GM12878 (cell line): ENCODE results near the gene GRIA4. TPM values are rescaled to one million over a fixed set of nuclear protein-coding genes. Genes with fewer than 3 reads are reported as not detected.

ENCODE experiments used
- ATAC-seq: fragments of 200-7000 bp; cut with Tn5 transposase; 3 replicates; pipeline ENCODE4 v1.9.1; 2020; ENCODE audit warnings: mild to moderate bottlenecking, moderate library complexity
- BruUV-seq: library from RNA; stranded (reverse); fragments of 400-500 nt; replicated peaks from 2 replicates; lab custom pipeline; 2021; lab: Mats Ljungman, UMichigan
- CTCF ChIA-PET: fragments of 300-600 bp; sonication (Branson Sonifier 250); formaldehyde crosslinking; extraction: SDS; loops from one replicate; lab custom pipeline; 2021; ENCODE audit warnings: inconsistent platforms; lab: Yijun Ruan, JAX
- POLR2A ChIA-PET: fragments of 350-600 bp; formaldehyde crosslinking; extraction: SDS; loops from one replicate; lab custom pipeline; 2021; ENCODE audit warnings: inconsistent platforms; lab: Charles Lee
- RAD21 ChIA-PET: fragments of 300-600 bp; sonication (Branson Sonifier 250); formaldehyde crosslinking; loops from one replicate; lab custom pipeline; 2023; ENCODE audit warnings: antibody characterized with exemption; ENCODE audit not compliant: unreplicated experiment; lab: Charles Lee
- SMC1A ChIA-PET: fragments of 300-600 bp; sonication (Branson Sonifier 250); formaldehyde crosslinking; loops from one replicate; lab custom pipeline; 2023; ENCODE audit not compliant: unreplicated experiment, uncharacterized antibody; lab: Charles Lee
- DNase-seq: peaks from one replicate; pipeline ENCODE4 v3.0.0-alpha.2; 2011; ENCODE audit warnings: low read depth, low spot score
- FAIRE-seq: peaks from 3 replicates; lab custom pipeline; 2011; peaks lifted over from hg19 to GRCh38; lab: Jason Lieb, UNC
- H2AFZ ChIP-seq: 2 replicates; pipeline ENCODE4 v1.6.0; 2011; ENCODE audit warnings: low read depth, low read length, control low read depth; ENCODE audit not compliant: control insufficient read depth
- H3K27ac ChIP-seq: 2 replicates; pipeline ENCODE4 v1.5.1; 2011; ENCODE audit warnings: control low read depth; ENCODE audit not compliant: control insufficient read depth, insufficient read depth
- H3K27me3 ChIP-seq, 2 experiments: replicated peaks in 1 of 2; 2 replicates each; pipeline versions ENCODE4 v1.6.0 to v1.6.1; 2011; ENCODE audit warnings: low read length in 1 of 2; ENCODE audit not compliant: control insufficient read depth in 2 of 2, insufficient read depth in 2 of 2
- H3K36me3 ChIP-seq, 2 experiments: 2 replicates each; pipeline ENCODE4 v1.5.1; 2011; ENCODE audit warnings: low read length in 1 of 2; ENCODE audit not compliant: control insufficient read depth in 2 of 2, insufficient read depth in 2 of 2
- H3K4me1 ChIP-seq: 2 replicates; pipeline ENCODE4 v1.6.1; 2011; ENCODE audit warnings: mild to moderate bottlenecking, low read length, moderate library complexity, mixed read lengths; ENCODE audit not compliant: control insufficient read depth, insufficient read depth
- H3K4me2 ChIP-seq: 2 replicates; pipeline ENCODE4 v1.6.0; 2011; ENCODE audit warnings: control low read depth; ENCODE audit not compliant: control insufficient read depth, insufficient read depth
- H3K4me3 ChIP-seq: fragments of 200-600 bp; sonication (generic); 2 replicates; pipeline ENCODE4 v1.5.1; 2016
- H3K79me2 ChIP-seq: 2 replicates; pipeline ENCODE4 v1.6.0; 2011; ENCODE audit warnings: low read length; ENCODE audit not compliant: control insufficient read depth, insufficient read depth
- H3K9ac ChIP-seq: 2 replicates; pipeline ENCODE4 v1.8.0; 2011; ENCODE audit warnings: low read length, control low read depth, mixed read lengths; ENCODE audit not compliant: control insufficient read depth, insufficient read depth
- H3K9me3 ChIP-seq: replicated peaks from 3 replicates; pipeline ENCODE4 v1.5.1; 2011; ENCODE audit warnings: mild to moderate bottlenecking, low read length; ENCODE audit not compliant: control insufficient read depth, insufficient read depth
- H4K20me1 ChIP-seq: 2 replicates; pipeline ENCODE4 v1.6.0; 2011; ENCODE audit not compliant: control insufficient read depth, insufficient read depth
- DPF2 ChIP-seq: fragments of 450-650 bp; IDR thresholded peaks from 2 replicates; pipeline ENCODE4 v1.6.1; 2017; ENCODE audit warnings: mild to moderate bottlenecking
- NBN ChIP-seq: fragments of 450-650 bp; IDR thresholded peaks from 2 replicates; pipeline ENCODE4 v1.6.1; 2016
- SP1 ChIP-seq: IDR thresholded peaks from one replicate; pipeline ENCODE4 v1.6.1; 2011; ENCODE audit warnings: low read depth, low read length
- TAF1 ChIP-seq: IDR thresholded peaks from 2 replicates; pipeline ENCODE4 v1.6.1; 2011; ENCODE audit warnings: mild to moderate bottlenecking, low read depth, low read length, borderline replicate concordance
- TCF3 ChIP-seq: IDR thresholded peaks from 2 replicates; pipeline ENCODE4 v1.6.1; 2012; ENCODE audit warnings: low read depth, mild to moderate bottlenecking, low read length, borderline replicate concordance; ENCODE audit not compliant: insufficient read depth
- ZZZ3 ChIP-seq: IDR thresholded peaks from 2 replicates; pipeline ENCODE4 v1.6.1; 2011; ENCODE audit warnings: low read depth; ENCODE audit not compliant: control insufficient read depth, insufficient read length
- WGBS: methylation state at CpG from one replicate; pipeline ENCODE4 v1.1.6; 2016; ENCODE audit warnings: low lambda C conversion rate; ENCODE audit not compliant: insufficient replicate concordance, insufficient coverage; ENCODE audit errors: missing lambda C conversion rate; 5-methylcytosine and 5-hydroxymethylcytosine counted together
- in situ Hi-C: fragments of 300-500 bp; cut with MboI; formaldehyde crosslinking; loops from 9 replicates; pipeline ENCODE4 v1.14.3; 2018; ENCODE audit warnings: mixed read lengths
- intact Hi-C: fragments of 100-400 bp; cut with micrococcal nuclease; formaldehyde crosslinking; loops from one replicate; pipeline ENCODE4 v1.14.2; 2022; ENCODE audit not compliant: unreplicated experiment
- polyA plus RNA-seq, 11 experiments: library from polyadenylated mRNA; depleted of rRNA in 4 of 11; unstranded in 6 of 11; stranded (reverse) in 5 of 11; fragments of >200 nt; fragmentation: Nextera tagmentation in 4 of 11; fragmentation: Illumina TruSeq in 1 of 11; extraction: Ambion mirVana in 4 of 11; extraction: Trizol in 1 of 11; gene quantifications; 1 replicate in 1 of 11; 2 replicates in 10 of 11; pipeline versions ENCODE4 v1.2.1 to v1.2.3, GENCODE V29; 2011 to 2016; ENCODE audit warnings: inconsistent platforms in 2 of 11, missing spikeins in 2 of 11, low read depth in 1 of 11
- total RNA-seq, 4 experiments: library from RNA; depleted of rRNA in 3 of 4; stranded (reverse); fragments of >200 nt in 3 of 4; fragmentation: Illumina TruSeq in 1 of 4; extraction: Trizol in 1 of 4; gene quantifications; 2 replicates each; pipeline versions ENCODE4 v1.2.1 to v1.2.3, GENCODE V29; 2013 to 2021
- TF ChIP-seq, protein P1 (sequence below): fragments of 450-650 bp; IDR thresholded peaks from 2 replicates; pipeline ENCODE4 v1.6.1; 2017; ENCODE audit warnings: mild to moderate bottlenecking, low read depth, inconsistent platforms; ENCODE audit not compliant: poor library complexity, severe bottlenecking

The GRIA4 gene
- total and polyA plus RNA-seq, 10 of the 15 experiments (the other 5 are each of a cell fraction or from before 2014, with no cell fraction given) = 0.04 TPM; not detected in 9

DNA sequence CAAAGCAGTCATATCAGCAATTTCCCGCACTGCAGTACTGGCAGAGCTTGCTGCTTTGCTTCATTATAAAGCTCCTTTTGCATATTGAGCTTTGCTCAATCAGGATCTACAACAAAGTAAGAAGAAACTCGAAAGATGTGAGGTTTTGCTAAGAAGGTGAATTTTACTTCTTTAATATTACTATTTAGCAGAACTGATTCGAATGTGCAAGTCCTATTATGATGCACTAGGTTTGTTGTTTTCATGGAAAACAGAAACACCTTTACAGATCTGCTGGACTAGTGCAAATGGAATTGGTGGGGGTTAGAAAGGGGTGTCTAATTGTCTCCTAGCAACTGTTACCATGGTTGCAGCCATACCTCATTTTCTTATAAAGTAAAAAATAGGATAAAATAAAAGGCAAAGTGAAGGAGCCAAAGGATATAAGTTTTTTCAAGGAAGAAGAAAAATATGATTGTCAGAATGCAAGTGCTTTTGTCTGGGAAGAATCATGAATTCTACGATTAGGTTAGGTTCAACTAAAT is 259.0 kb downstream of the GRIA4 start (continued):
- TF ChIP-seq, protein P1, sequence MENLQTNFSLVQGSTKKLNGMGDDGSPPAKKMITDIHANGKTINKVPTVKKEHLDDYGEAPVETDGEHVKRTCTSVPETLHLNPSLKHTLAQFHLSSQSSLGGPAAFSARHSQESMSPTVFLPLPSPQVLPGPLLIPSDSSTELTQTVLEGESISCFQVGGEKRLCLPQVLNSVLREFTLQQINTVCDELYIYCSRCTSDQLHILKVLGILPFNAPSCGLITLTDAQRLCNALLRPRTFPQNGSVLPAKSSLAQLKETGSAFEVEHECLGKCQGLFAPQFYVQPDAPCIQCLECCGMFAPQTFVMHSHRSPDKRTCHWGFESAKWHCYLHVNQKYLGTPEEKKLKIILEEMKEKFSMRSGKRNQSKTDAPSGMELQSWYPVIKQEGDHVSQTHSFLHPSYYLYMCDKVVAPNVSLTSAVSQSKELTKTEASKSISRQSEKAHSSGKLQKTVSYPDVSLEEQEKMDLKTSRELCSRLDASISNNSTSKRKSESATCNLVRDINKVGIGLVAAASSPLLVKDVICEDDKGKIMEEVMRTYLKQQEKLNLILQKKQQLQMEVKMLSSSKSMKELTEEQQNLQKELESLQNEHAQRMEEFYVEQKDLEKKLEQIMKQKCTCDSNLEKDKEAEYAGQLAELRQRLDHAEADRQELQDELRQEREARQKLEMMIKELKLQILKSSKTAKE = no peak
- TF ChIP-seq TAF1 (no peak), ZZZ3 (no peak)
- TF ChIP-seq, all 136 proteins: peak for 0

DNA sequence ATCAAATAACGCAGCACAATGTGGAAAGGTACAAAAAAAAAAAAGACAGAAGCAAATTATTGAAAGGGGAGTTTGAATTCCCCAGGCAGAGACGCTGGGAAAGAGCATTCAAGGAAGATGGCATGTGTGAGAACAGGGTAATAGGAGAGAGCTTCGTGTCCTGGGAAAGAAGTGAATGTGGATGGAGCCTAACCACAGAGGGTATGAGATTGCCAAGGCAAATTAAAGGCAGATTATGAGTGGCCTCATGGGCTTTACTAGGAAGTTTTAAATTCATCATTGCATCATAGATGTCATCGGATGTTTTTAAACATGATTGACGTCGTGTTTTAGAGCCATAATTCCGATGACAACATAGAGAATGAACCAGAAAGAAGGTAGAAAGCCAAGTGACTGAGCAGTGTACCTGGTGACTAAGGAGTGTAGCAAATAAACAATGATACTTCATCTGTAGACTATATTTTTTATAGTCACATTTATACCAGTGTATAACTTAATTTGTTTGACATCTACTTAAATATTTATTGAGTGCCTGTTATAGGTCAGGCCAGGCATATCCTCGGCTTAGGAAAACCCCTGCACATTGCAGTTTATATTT is 260.7 kb downstream of the GRIA4 start:
- no TSS peak for BruUV-seq
- ChIA-PET RAD21 (interaction anchor here (1.1 kb wide), 1 partner anchor 8 kb away, joined by 3 read pairs; no protein-coding TSS in a partner anchor), SMC1A (no interaction called here), POLR2A (no interaction called here), CTCF (no interaction called here)
- Histone ChIP-seq H3K4me3 (no peak overlapping the region), H3K27ac (no peak overlapping the region), H3K4me2 (no peak overlapping the region), H3K4me1 (no peaks in the 10 kb centered on the region), H3K79me2 (no peaks in the 10 kb centered on the region), H2AFZ (no peak overlapping the region), H3K9me3 (no peaks in the 10 kb centered on the region), H3K9ac (no peak overlapping the region), H3K36me3 (no peaks in the 10 kb centered on the region), H3K27me3 (no peaks in the 10 kb centered on the region), H4K20me1 (no peaks in the 10 kb centered on the region)
- FAIRE-seq (no peak), ATAC-seq (no peak), DNase-seq (no peak)
- TF ChIP-seq NBN (no peak), DPF2 (no peak), TCF3 (no peak), SP1 (no peak)
- WGBS = 18% methylated on average over 8 of the region's 8 CpGs
- intact Hi-C loops = no loop called here
- in situ Hi-C loops = no loop called here
